ENCODE measurements around the gene CALR.
A peak's percentile ranks its signal among the peaks of the same experiment; 100 is the strongest.

CALR gene

DNA sequence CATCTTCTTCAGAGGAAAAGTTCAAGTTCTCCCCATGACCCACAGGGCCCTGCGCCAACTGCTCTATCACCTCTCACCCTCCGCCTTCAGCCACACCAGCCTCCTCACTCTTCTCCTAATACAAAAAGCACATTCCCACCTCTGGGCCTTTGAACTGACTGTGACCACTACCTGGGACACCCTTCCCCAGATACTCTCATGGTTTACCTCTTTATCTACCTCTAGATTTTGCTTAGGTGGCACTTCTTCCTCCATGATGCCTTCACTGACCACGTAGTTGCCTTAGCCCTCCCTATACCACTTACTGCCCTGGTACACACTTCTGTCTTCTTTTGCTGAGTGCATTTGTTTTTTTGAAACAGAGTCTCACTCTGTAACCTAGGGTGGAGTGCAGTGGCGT lies 15.4 kb upstream of the CALR start:
- ATAC-seq: no peak
- peaks cover 14% of the 10 kb centered on the region for H3K4me1 Mint-ChIP-seq
- H3K4me3 Mint-ChIP-seq: no peak overlapping the region
- H3K27me3 Mint-ChIP-seq: no peaks in the 10 kb centered on the region
- H3K36me3 Mint-ChIP-seq: peaks cover 39% of the 10 kb centered on the region
- H3K27ac Mint-ChIP-seq: no peak overlapping the region
- no peaks in the 10 kb centered on the region for H3K9me3 Mint-ChIP-seq

DNA sequence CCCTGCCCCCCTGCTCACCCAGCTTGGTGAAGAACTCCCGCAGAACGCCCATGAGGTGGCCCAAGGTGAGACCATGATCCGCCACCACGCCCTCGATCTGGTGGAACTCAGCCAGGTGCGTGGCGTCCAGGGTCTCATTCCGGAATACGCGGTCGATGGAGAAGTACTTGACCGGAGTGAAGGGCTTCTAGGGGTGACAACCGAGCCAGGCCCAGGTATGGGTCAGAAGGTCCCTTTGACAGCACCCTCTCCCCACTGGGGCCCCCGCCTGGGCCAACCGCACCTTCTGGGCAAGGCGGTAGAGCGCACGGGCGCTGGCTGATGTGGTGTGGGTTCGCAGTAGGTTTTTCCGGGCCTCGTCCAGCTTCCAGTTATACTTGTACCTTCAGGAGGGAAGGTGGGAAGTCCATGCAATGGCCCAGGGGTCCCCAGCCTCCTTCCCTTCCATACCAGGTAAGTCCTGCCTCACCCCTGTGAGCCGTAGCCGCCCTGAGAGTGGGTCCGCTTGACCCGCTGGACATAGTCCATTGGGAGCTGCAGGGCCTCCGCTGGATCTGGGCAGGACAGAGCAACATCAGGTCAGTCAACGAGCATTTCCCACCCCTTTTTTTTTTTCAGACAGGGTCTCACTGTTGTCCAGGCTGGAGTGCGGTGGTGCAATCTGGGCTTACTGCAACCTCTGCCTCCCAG lies 13.6 kb upstream of the CALR start:
- no peaks in the 10 kb centered on the region for H3K9me3 Mint-ChIP-seq
- H3K4me3 Mint-ChIP-seq: no peak overlapping the region
- peaks cover 57% of the 10 kb centered on the region for H3K36me3 Mint-ChIP-seq
- no peaks in the 10 kb centered on the region for H3K4me1 Mint-ChIP-seq
- H3K27me3 Mint-ChIP-seq: no peaks in the 10 kb centered on the region
- no peak for ATAC-seq
- no peak overlapping the region for H3K27ac Mint-ChIP-seq

DNA sequence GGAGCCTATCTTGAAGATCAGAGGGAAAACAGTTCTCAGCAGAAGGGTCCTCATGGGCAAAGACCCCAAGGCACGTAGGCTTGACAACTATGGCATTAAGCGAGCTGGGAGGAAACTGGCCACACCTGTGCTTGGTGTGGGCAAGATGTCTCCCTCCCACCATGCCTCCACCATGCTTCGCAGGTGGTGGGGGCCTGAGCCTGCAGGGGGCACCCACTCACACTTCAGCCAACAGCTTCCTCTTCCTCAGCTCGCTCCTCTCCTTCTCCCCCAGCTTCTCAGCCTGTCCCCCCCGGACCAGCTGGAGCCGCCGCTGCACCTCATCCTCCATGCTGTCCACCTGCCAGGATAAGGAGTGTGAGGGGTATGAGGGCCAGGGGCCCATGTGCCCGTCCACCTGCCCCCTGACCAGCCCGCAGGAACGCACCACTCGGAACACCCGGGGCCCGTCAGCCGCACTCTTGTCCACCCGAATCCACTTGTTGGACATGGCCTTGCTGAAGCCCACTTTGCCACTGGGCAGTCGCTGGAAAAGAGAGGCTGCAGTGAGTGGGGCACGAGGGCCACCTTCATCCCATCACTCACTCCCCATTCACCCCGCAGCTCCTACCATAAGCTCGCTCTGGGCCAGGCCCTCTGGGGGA lies 8.3 kb upstream of the CALR start:
- Mint-ChIP-seq H3K27ac (no peak overlapping the region), H3K9me3 (no peaks in the 10 kb centered on the region), H3K27me3 (no peaks in the 10 kb centered on the region), H3K36me3 (peaks cover 36% of the 10 kb centered on the region), H3K4me1 (peaks cover 22% of the 10 kb centered on the region), H3K4me3 (no peak overlapping the region)
- ATAC-seq: no peak

DNA sequence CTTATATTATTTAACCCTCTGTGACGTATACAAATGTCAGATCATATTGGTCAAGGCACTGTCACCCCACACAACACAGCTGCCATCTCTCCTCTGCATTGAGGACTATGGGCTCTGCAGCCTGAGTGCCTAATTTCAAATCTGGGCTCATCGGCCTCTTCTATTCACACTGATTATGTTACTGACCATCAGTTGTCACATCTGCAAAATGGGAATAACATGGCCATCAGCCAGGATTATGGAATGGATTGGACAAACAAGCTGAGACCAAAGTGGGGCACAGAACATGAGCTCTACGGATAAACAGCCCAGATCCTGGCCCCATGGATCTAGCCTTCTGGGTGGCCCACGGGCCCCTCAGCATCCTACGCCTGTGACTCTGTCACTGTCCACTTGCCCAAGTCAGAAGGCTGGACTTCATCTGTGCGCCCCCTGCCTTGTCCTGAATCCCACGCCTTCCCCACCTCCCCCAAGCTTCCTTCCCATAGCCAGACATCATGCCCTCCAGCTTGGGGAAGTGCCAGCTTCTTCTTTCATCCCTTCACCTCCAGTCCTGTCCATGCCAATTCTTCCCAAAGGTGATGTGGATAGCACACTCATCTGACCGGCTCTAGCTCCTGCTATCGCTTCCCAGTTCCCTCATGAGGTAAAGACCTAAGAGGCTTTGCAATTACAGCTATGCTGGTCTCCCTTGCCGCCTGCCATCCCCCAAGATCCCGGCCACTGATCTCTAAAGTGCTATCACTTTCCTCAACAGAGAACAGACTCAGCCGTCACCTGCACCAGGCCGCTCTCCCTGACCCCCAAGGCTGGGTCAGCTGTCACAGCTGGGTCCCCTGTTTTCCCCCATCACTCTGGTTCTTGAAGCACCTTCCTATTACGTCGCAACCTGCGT lies 5.8 kb upstream of the CALR start:
- peak overlapping the region; percentile 87 for H3K4me3 Mint-ChIP-seq
- H3K4me1 Mint-ChIP-seq: peaks cover 36% of the 10 kb centered on the region
- H3K27ac Mint-ChIP-seq: peak overlapping the region; percentile 93
- H3K9me3 Mint-ChIP-seq: no peaks in the 10 kb centered on the region
- peaks cover 26% of the 10 kb centered on the region for H3K36me3 Mint-ChIP-seq
- H3K27me3 Mint-ChIP-seq: no peaks in the 10 kb centered on the region
- ATAC-seq: peak; percentile 4

DNA sequence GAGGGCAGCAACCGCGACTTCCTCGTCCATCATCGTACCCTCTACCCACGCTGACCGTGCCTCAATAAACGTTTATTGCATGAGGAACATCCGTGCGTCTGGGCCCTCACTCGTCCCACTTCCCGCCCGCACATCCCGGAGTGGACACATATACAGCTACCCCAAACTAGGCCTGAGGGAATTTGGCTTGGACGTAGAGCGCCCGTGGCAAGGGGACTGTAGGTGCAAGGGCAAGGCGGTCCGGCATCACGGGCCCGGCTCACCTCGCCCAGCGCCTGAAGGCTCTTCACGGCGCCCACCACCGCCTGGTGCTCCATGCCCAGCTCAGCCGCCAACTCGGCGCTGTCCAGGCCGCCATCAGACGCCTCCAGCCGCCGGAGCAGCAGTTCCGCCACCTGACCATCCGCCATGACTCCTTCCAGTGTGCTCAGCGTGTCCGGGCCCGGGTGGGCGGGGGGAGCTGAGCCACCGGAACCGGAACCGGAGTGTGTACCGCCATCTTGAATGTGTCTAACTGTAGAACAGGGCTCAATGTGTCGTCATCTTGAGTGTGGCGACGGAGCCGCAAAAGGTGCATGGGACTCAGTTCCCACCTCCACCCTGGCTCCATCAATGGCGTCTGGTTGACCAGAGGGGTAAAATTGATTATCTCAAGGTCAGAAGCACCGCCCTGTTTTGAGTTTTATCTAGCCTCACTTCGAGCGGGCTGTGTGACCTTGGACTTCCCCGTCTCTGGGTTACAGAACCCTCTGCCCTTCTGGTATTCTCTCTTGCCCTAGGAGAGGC lies 4.9 kb upstream of the CALR start, which contains the start of gene FARSA:
TSS of gene FARSA (minus strand) at position 425 of the 786 bp plus-strand sequence. CDS start at position 410, 15 bp downstream.
- H3K27ac Mint-ChIP-seq: peak within 1 kb of the TSS; percentile 93
- peaks cover 22% of the 10 kb centered on the region for H3K36me3 Mint-ChIP-seq
- peaks cover 42% of the 10 kb centered on the region for H3K4me1 Mint-ChIP-seq
- ATAC-seq: peak; percentile 80
- no peaks in the 10 kb centered on the region for H3K9me3 Mint-ChIP-seq
- peak within 1 kb of the TSS; percentile 87 for H3K4me3 Mint-ChIP-seq
- no peaks in the 10 kb centered on the region for H3K27me3 Mint-ChIP-seq

DNA sequence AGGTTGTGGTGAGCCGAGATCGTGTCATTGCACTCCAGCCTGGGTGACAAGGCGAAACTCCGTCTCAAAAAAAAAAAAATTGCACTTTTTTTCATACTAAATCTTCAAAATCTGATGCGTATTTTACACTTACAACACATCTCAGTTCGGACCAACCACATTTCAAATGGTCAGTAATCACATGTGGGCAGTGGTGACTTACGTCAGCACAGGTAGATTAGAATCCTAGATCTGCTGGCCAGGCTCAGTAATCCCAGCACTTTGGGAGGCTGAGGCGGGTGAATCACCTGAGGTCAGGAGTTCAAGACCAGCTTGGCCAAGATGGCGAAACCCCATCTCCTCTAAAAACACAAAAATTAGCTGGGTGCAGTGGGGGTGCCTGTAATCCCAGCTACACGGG lies 3.3 kb upstream of the CALR start:
- H3K27me3 Mint-ChIP-seq: no peaks in the 10 kb centered on the region
- no peak overlapping the region for H3K27ac Mint-ChIP-seq
- peaks cover 22% of the 10 kb centered on the region for H3K36me3 Mint-ChIP-seq
- H3K4me1 Mint-ChIP-seq: peaks cover 53% of the 10 kb centered on the region
- no peaks in the 10 kb centered on the region for H3K9me3 Mint-ChIP-seq
- no peak overlapping the region for H3K4me3 Mint-ChIP-seq
- no peak for ATAC-seq

DNA sequence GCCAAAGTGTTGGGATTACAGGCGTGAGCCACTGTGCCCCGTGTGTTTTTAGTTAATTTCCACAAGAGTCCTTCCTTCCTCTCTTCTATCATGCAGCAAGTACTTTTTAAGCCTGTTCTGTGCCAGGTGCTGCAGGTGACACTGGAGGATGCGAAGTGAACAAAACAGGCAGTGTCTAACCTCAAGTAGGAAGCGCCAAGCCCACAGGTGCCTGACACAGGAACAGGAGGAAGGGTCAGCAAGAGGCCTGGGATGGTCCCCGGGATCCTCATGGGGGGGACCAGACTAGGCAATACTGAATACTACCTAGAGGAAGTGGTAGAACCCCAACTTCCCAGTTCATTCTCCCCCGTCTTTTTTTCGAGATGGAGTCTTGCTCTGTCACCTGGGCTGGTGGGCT lies 1.8 kb upstream of the CALR start:
- H3K27me3 Mint-ChIP-seq: no peaks in the 10 kb centered on the region
- H3K9me3 Mint-ChIP-seq: no peaks in the 10 kb centered on the region
- H3K4me1 Mint-ChIP-seq: peaks cover 69% of the 10 kb centered on the region
- peak overlapping the region; percentile 98 for H3K27ac Mint-ChIP-seq
- no peak for ATAC-seq
- peaks cover 32% of the 10 kb centered on the region for H3K36me3 Mint-ChIP-seq
- no peak overlapping the region for H3K4me3 Mint-ChIP-seq

DNA sequence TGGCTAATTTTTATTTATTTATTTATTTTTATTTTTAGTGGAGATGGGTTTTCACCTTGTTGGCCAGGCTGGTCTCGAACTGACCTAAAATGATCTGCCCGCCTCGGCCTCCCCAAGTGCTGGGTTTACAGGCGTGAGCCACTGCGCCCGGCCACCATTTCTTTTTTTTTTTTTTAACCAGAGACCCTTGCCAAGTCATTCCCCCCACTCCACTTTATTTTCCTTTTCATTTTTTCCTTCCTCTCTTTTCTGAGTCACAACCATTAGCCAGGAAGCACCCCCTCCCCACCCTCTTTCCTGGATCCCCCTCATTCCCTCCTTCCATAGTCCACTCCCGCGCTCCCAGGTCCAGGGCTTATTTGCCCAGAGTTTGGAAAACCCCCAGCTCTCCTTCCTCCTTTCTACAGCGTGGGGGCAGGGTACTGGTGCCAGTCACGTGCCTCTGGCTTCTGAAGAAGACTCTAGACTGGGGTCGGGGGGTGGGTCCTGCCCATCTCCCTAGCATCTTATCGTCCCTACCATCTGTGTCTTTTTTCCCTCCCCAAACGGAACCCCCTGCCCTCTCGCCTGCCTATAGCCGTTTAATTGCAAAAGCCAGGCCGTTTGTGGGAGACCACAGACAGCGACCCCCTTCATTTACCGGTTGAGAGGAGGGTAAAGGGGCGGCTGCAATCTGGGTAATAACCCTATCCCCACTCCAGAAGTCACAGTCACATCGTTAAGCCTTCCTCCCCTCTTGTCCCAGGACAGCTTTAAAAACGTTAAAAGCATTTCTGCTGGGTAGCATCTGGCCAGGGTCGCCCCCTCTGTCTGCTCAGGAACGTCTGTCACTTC lies 1.1 kb upstream of the CALR start:
- Mint-ChIP-seq H3K4me1 (peaks cover 72% of the 10 kb centered on the region), H3K27me3 (no peaks in the 10 kb centered on the region), H3K4me3 (peak overlapping the region; percentile 99), H3K36me3 (peaks cover 39% of the 10 kb centered on the region), H3K9me3 (no peaks in the 10 kb centered on the region), H3K27ac (peak overlapping the region; percentile 98)
- ATAC-seq: no peak

DNA sequence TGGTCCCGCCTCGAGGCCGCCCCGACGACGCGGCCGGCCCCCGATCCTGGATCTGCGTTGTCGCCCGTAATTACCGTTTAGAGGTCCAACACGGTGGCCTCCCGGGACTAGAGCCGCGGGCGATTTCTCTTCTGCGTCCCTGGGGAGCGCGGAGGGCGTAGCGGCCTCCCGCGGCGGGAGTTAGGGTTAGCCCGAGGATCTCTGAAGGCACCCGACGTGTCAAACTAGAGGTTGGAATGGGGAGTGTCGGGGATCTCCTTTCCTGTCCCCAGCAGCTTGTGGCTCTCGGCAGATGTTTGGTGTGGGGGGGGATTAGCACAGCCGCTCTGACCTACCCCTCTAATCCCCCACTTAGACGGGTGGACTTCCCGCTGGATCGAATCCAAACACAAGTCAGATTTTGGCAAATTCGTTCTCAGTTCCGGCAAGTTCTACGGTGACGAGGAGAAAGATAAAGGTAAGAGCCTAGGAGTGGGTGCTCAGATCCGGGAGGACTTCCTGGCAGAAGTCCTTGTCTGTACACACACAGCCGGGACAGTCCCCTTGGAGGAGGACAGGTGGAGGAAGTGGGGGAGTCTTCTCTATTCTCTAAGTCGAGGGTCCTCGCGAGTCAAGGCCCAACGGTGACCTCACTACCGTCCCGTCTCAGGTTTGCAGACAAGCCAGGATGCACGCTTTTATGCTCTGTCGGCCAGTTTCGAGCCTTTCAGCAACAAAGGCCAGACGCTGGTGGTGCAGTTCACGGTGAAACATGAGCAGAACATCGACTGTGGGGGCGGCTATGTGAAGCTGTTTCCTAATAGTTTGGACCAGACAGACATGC lies 581 bp downstream of the CALR start:
- peaks cover 56% of the 10 kb centered on the region for H3K36me3 Mint-ChIP-seq
- H3K4me3 Mint-ChIP-seq: peak overlapping the region; percentile 99
- ATAC-seq: peak; percentile 1
- peaks cover 70% of the 10 kb centered on the region for H3K4me1 Mint-ChIP-seq
- no peaks in the 10 kb centered on the region for H3K27me3 Mint-ChIP-seq
- no peaks in the 10 kb centered on the region for H3K9me3 Mint-ChIP-seq
- peak overlapping the region; percentile 98 for H3K27ac Mint-ChIP-seq

DNA sequence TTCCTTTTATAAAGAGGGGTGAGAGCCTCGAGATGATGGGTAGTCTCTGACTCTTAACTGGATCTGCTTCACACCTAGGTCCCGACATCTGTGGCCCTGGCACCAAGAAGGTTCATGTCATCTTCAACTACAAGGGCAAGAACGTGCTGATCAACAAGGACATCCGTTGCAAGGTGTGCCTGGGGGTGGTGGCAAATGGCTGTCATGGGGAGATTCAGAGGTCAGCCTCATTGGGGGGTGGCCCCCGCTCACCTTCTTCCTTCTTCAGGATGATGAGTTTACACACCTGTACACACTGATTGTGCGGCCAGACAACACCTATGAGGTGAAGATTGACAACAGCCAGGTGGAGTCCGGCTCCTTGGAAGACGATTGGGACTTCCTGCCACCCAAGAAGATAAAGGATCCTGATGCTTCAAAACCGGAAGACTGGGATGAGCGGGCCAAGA lies 1.6 kb downstream of the CALR start:
- no peaks in the 10 kb centered on the region for H3K27me3 Mint-ChIP-seq
- H3K27ac Mint-ChIP-seq: peak overlapping the region; percentile 98
- peaks cover 66% of the 10 kb centered on the region for H3K36me3 Mint-ChIP-seq
- ATAC-seq: no peak
- peaks cover 78% of the 10 kb centered on the region for H3K4me1 Mint-ChIP-seq
- H3K4me3 Mint-ChIP-seq: peak overlapping the region; percentile 99
- no peaks in the 10 kb centered on the region for H3K9me3 Mint-ChIP-seq

DNA sequence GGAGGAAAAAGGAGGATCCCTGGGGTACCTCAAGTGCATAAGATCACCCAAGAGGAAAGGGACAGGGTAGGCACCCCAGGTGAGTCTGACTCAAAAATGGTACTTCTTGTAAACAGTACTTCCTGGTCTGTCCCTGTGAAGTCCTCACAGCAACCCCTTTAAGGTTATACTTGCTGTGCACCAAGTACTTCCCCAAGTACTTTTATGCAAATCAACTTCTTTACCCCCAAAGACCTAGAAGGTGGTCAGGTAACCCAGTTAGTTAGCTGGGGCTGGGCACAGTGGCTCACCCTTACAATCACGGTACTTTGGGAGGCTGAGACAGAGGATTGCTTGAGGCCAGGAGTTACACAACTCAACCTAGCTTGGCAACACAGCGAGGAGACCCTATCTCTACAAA lies 2.5 kb downstream of the CALR start:
- Mint-ChIP-seq H3K9me3 (no peaks in the 10 kb centered on the region), H3K4me1 (peaks cover 86% of the 10 kb centered on the region), H3K27ac (peak overlapping the region; percentile 98), H3K27me3 (no peaks in the 10 kb centered on the region), H3K36me3 (peaks cover 75% of the 10 kb centered on the region), H3K4me3 (peak overlapping the region; percentile 99)
- ATAC-seq: no peak

DNA sequence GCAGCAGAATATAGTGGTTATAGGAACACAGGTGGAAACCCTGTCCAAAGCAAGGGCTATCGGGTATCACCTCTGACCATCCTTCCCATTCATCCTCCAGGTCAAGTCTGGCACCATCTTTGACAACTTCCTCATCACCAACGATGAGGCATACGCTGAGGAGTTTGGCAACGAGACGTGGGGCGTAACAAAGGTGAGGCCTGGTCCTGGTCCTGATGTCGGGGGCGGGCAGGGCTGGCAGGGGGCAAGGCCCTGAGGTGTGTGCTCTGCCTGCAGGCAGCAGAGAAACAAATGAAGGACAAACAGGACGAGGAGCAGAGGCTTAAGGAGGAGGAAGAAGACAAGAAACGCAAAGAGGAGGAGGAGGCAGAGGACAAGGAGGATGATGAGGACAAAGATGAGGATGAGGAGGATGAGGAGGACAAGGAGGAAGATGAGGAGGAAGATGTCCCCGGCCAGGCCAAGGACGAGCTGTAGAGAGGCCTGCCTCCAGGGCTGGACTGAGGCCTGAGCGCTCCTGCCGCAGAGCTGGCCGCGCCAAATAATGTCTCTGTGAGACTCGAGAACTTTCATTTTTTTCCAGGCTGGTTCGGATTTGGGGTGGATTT lies 5.1 kb downstream of the CALR start:
- Mint-ChIP-seq H3K27ac (peak overlapping the region; percentile 99), H3K27me3 (no peaks in the 10 kb centered on the region), H3K4me3 (peak overlapping the region; percentile 42), H3K4me1 (peaks cover 72% of the 10 kb centered on the region), H3K9me3 (no peaks in the 10 kb centered on the region), H3K36me3 (peaks cover 82% of the 10 kb centered on the region)
- ATAC-seq: no peak

DNA sequence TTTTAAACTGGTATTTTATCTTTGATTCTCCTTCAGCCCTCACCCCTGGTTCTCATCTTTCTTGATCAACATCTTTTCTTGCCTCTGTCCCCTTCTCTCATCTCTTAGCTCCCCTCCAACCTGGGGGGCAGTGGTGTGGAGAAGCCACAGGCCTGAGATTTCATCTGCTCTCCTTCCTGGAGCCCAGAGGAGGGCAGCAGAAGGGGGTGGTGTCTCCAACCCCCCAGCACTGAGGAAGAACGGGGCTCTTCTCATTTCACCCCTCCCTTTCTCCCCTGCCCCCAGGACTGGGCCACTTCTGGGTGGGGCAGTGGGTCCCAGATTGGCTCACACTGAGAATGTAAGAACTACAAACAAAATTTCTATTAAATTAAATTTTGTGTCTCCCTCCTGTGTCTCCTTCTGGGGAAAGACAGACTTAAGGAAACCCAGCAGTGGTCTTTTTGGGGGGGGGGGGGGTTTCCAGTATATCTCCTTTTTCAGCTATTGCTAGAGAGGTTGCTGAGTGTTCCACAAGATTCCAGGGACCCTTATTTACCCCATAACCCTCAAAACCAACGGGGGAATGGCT lies 5.8 kb downstream of the CALR start:
- ATAC-seq: no peak
- Mint-ChIP-seq H3K9me3 (no peaks in the 10 kb centered on the region), H3K4me1 (peaks cover 69% of the 10 kb centered on the region), H3K36me3 (peaks cover 76% of the 10 kb centered on the region), H3K27ac (peak overlapping the region; percentile 99), H3K4me3 (peak overlapping the region; percentile 55), H3K27me3 (no peaks in the 10 kb centered on the region)

All from stimulated activated memory B cell treated with anti-CD40 and anti-IgM and Interleukin-4, amounts not matched to agents 10 μg/mL and 1 μg/mL and 100 μg/mL, for 72 hours (primary cell).